H9 (cell line): Measurements from ENCODE around the gene ZMAT5. TPM values are rescaled to one million over a fixed set of nuclear protein-coding genes. Genes with fewer than 3 reads are reported as not detected.

Source experiments
- DNase-seq: peaks from one replicate; pipeline ENCODE4 v3.0.0-alpha.2; 2017
- H2AFZ ChIP-seq: one replicate; pipeline ENCODE4 v1.6.1; 2013; ENCODE audit warnings: mild to moderate bottlenecking, low read length, control low read depth, moderate library complexity
- H2AK5ac ChIP-seq: 2 replicates; pipeline ENCODE4 v1.6.1; 2013; ENCODE audit warnings: low read length, control low read depth, mixed read lengths; ENCODE audit not compliant: insufficient read length
- H2BK120ac ChIP-seq: one replicate; pipeline ENCODE4 v1.6.1; 2013; ENCODE audit warnings: low read depth, mild to moderate bottlenecking, low read length, control low read depth, inconsistent platforms; ENCODE audit not compliant: poor library complexity, severe bottlenecking
- H2BK12ac ChIP-seq: 2 replicates; pipeline ENCODE4 v1.6.1; 2013; ENCODE audit warnings: low read length, control low read depth, mixed read lengths, low read depth; ENCODE audit not compliant: insufficient read length
- H2BK15ac ChIP-seq: 2 replicates; pipeline ENCODE4 v1.6.1; 2013; ENCODE audit warnings: low read depth, low read length, control low read depth
- H2BK20ac ChIP-seq: one replicate; pipeline ENCODE4 v1.6.1; 2013; ENCODE audit warnings: low read depth, mild to moderate bottlenecking, low read length, control low read depth, inconsistent platforms; ENCODE audit not compliant: poor library complexity, severe bottlenecking
- H2BK5ac ChIP-seq: 2 replicates; pipeline ENCODE4 v1.6.1; 2013; ENCODE audit warnings: low read length, control low read depth, mixed read lengths; ENCODE audit not compliant: insufficient read length
- H3K14ac ChIP-seq: 2 replicates; pipeline ENCODE4 v1.6.1; 2013; ENCODE audit warnings: low read length, control low read depth; ENCODE audit not compliant: insufficient read depth
- H3K18ac ChIP-seq: 2 replicates; pipeline ENCODE4 v1.6.1; 2013; ENCODE audit warnings: low read depth, mild to moderate bottlenecking, mixed read lengths, low read length, control low read depth; ENCODE audit not compliant: insufficient read length
- H3K23ac ChIP-seq: 2 replicates; pipeline ENCODE4 v1.6.1; 2013; ENCODE audit warnings: low read length, control low read depth, mixed read lengths, low read depth; ENCODE audit not compliant: insufficient read length
- H3K23me2 ChIP-seq: 2 replicates; pipeline ENCODE4 v1.6.1; 2013; ENCODE audit warnings: low read depth, mild to moderate bottlenecking, mixed read lengths, low read length, control low read depth; ENCODE audit not compliant: insufficient read length, poor library complexity, severe bottlenecking
- H3K27ac ChIP-seq: 2 replicates; pipeline ENCODE4 v1.5.1; 2013; ENCODE audit warnings: low read length, control low read depth, mixed read lengths, low read depth; ENCODE audit not compliant: insufficient read length
- H3K27me3 ChIP-seq: 2 replicates; pipeline ENCODE4 v1.6.1; 2013; ENCODE audit warnings: low read length, control low read depth, inconsistent platforms; ENCODE audit not compliant: insufficient read depth
- H3K4ac ChIP-seq: 2 replicates; pipeline ENCODE4 v1.6.1; 2013; ENCODE audit warnings: low read depth, mild to moderate bottlenecking, control low read depth, inconsistent platforms, low read length, moderate library complexity
- H3K4me1 ChIP-seq: 2 replicates; pipeline ENCODE4 v1.6.1; 2013; ENCODE audit warnings: low read length, control low read depth, inconsistent platforms; ENCODE audit not compliant: insufficient read depth
- H3K4me2 ChIP-seq: 2 replicates; pipeline ENCODE4 v1.6.1; 2013; ENCODE audit warnings: low read length, control low read depth, mixed read lengths; ENCODE audit not compliant: insufficient read length, insufficient read depth
- H3K56ac ChIP-seq: 2 replicates; pipeline ENCODE4 v1.6.1; 2013; ENCODE audit warnings: low read depth, mild to moderate bottlenecking, mixed read lengths, low read length, control low read depth; ENCODE audit not compliant: insufficient read length
- H3K79me1 ChIP-seq: 2 replicates; pipeline ENCODE4 v1.6.1; 2013; ENCODE audit warnings: low read depth, mild to moderate bottlenecking, moderate library complexity, low read length, control low read depth, inconsistent platforms; ENCODE audit not compliant: insufficient read depth, poor library complexity, severe bottlenecking
- H3K79me2 ChIP-seq: 2 replicates; pipeline ENCODE4 v1.6.1; 2013; ENCODE audit warnings: low read length, control low read depth, inconsistent platforms; ENCODE audit not compliant: insufficient read depth
- H3K9ac ChIP-seq: 2 replicates; pipeline ENCODE4 v1.6.1; 2013; ENCODE audit warnings: low read length, control low read depth, mixed read lengths; ENCODE audit not compliant: insufficient read length; ENCODE audit errors: extremely low read depth
- H3K9me3 ChIP-seq: one replicate; pipeline ENCODE4 v1.6.1; 2013; ENCODE audit warnings: low read depth, low read length, inconsistent platforms; ENCODE audit not compliant: control insufficient read depth
- H3T11ph ChIP-seq: one replicate; pipeline ENCODE4 v1.6.1; 2013; ENCODE audit warnings: mild to moderate bottlenecking, low read length, control low read depth, inconsistent platforms
- H4K20me1 ChIP-seq: one replicate; pipeline ENCODE4 v1.6.1; 2013; ENCODE audit not compliant: control insufficient read depth, insufficient read length, insufficient read depth
- H4K5ac ChIP-seq: 2 replicates; pipeline ENCODE4 v1.6.1; 2013; ENCODE audit warnings: low read depth, mild to moderate bottlenecking, mixed read lengths, low read length, control low read depth; ENCODE audit not compliant: insufficient read length
- H4K8ac ChIP-seq: replicated peaks from 2 replicates; pipeline ENCODE4 v1.6.1; 2013; ENCODE audit warnings: low read length, control low read depth, mixed read lengths, low read depth; ENCODE audit not compliant: insufficient read length
- H4K91ac ChIP-seq: 2 replicates; pipeline ENCODE4 v1.6.1; 2013; ENCODE audit warnings: low read depth, mild to moderate bottlenecking, moderate library complexity, mixed read lengths, low read length, control low read depth; ENCODE audit not compliant: insufficient read length
- H3K27ac Mint-ChIP-seq, 3 experiments: 2 replicates in 2 of 3; 3 replicates in 1 of 3; pipeline ENCODE4 v1.8.0; 2020 to 2021; ENCODE audit warnings: mixed read lengths in 3 of 3, mild to moderate bottlenecking in 1 of 3, moderate library complexity in 1 of 3
- H3K27me3 Mint-ChIP-seq: 2 replicates; pipeline ENCODE4 v1.8.0; 2021; ENCODE audit warnings: low read depth, mild to moderate bottlenecking, moderate library complexity, mixed read lengths
- H3K36me3 Mint-ChIP-seq, 3 experiments: 2 replicates in 2 of 3; 3 replicates in 1 of 3; pipeline ENCODE4 v1.8.0; 2020 to 2021; ENCODE audit warnings: low read depth in 3 of 3, mixed read lengths in 3 of 3; ENCODE audit not compliant: insufficient read depth in 1 of 3
- H3K4me1 Mint-ChIP-seq, 2 experiments: 2 replicates each; pipeline ENCODE4 v1.8.0; 2020; ENCODE audit warnings: mixed read lengths in 2 of 2
- H3K4me3 Mint-ChIP-seq, 2 experiments: 2 replicates in 1 of 2; 3 replicates in 1 of 2; pipeline ENCODE4 v1.8.0; 2020 to 2021; ENCODE audit warnings: mild to moderate bottlenecking in 2 of 2, mixed read lengths in 2 of 2, moderate library complexity in 1 of 2
- H3K9me3 Mint-ChIP-seq, 2 experiments: 2 replicates in 1 of 2; 3 replicates in 1 of 2; pipeline ENCODE4 v1.8.0; 2020; ENCODE audit warnings: mild to moderate bottlenecking in 2 of 2, mixed read lengths in 2 of 2, moderate library complexity in 1 of 2
- WGBS: extraction: QIAGEN DNeasy Blood & Tissue Kit; methylation state at CpG from one replicate; pipeline ENCODE4 v1.1.7; 2013; ENCODE audit warnings: missing lambda C conversion rate, low lambda C conversion rate, mixed read lengths; ENCODE audit not compliant: insufficient read length; ENCODE audit errors: extremely low coverage; 5-methylcytosine and 5-hydroxymethylcytosine counted together
- total RNA-seq: library from RNA; stranded (reverse); gene quantifications from 2 replicates; pipeline ENCODE4 v1.2.1, GENCODE V29; 2021
- TF ChIP-seq, protein P1 (sequence below): fragments of 200-600 bp; sonication (generic); conservative IDR thresholded peaks from 3 replicates; pipeline ENCODE4 v1.8.0; 2021; ENCODE audit warnings: antibody characterized with exemption, mild to moderate bottlenecking

ZMAT5 gene
- total RNA-seq, 1 experiment from 2014 or later: 13.9 TPM

DNA sequence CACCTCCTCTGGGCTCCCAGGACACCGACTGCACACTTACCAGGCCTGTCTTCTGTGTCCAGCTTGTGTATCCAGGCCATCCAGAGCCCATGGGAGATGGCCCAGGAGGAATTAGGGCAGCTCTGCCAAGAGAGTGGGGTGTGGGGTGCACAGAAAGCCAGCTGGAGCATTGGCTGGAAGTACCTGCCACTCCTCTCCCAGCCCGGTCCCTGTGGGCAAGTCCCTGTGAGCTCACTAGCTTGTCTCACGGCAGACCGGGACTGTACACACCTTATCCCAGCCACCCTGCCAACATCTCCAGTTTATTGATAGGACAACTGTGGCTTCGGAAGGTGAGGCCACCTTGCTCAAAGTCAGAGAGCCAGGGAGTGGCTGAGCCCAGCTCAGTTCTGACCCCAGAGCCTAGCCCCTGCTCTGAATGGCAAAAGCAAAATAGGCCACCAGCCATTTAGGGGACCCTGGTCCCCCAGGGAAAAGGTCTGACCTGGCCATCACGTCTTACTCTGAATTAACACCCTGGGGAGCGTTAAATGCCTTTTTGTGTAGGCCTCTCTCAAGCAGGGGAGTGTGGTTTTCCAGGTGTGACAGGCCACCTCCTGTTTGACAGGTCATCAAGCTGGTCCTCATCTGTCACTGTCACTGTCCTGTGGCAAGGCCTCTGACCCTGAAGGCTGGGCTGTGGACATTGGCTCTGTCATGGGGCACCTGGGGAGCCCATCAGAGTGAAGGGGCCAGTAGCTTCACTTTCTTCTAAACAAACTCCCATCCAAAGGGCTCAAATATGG is 15.4 kb upstream of the ZMAT5 start:
- Histone ChIP-seq H2BK15ac (no peak overlapping the region), H2AK5ac (no peak overlapping the region), H3K9ac (no peak overlapping the region), H3K4me1 (no peaks in the 10 kb centered on the region), H4K5ac (no peak overlapping the region), H3K9me3 (no peaks in the 10 kb centered on the region), H2BK5ac (no peak overlapping the region), H3K79me2 (no peaks in the 10 kb centered on the region), H2BK20ac (no peak overlapping the region), H3K4me2 (no peak overlapping the region), H3K27me3 (no peaks in the 10 kb centered on the region), H3K4ac (no peak overlapping the region), H2BK12ac (no peak overlapping the region), H3K27ac (no peak overlapping the region), H3K79me1 (no peaks in the 10 kb centered on the region), H4K91ac (no peak overlapping the region), H2AFZ (no peak overlapping the region), H3K56ac (no peak overlapping the region), H3T11ph (no peak overlapping the region), H3K18ac (no peak overlapping the region), H4K20me1 (no peaks in the 10 kb centered on the region), H2BK120ac (no peak overlapping the region), H3K14ac (no peak overlapping the region), H4K8ac (no peak overlapping the region), H3K23me2 (no peaks in the 10 kb centered on the region), H3K23ac (no peak overlapping the region)
- DNase-seq: no peak
- no CpG with 5 or more reads among the region's 7 CpGs for WGBS
- no peak overlapping the region for H3K4me3 Mint-ChIP-seq
- H3K9me3 Mint-ChIP-seq: no peaks in the 10 kb centered on the region
- peaks cover 18 to 33% of the 10 kb centered on the region in 2 experiments for H3K4me1 Mint-ChIP-seq
- no peaks in the 10 kb centered on the region; the same call in 1 of the 2 replicates for H3K27me3 Mint-ChIP-seq
- no peak overlapping the region; a peak in 2 of 7 replicates for H3K27ac Mint-ChIP-seq
- TF ChIP-seq, protein P1, sequence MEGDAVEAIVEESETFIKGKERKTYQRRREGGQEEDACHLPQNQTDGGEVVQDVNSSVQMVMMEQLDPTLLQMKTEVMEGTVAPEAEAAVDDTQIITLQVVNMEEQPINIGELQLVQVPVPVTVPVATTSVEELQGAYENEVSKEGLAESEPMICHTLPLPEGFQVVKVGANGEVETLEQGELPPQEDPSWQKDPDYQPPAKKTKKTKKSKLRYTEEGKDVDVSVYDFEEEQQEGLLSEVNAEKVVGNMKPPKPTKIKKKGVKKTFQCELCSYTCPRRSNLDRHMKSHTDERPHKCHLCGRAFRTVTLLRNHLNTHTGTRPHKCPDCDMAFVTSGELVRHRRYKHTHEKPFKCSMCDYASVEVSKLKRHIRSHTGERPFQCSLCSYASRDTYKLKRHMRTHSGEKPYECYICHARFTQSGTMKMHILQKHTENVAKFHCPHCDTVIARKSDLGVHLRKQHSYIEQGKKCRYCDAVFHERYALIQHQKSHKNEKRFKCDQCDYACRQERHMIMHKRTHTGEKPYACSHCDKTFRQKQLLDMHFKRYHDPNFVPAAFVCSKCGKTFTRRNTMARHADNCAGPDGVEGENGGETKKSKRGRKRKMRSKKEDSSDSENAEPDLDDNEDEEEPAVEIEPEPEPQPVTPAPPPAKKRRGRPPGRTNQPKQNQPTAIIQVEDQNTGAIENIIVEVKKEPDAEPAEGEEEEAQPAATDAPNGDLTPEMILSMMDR: no peak
- H3K36me3 Mint-ChIP-seq: 0 out of 7 replicates have a peak, but pooled peaks cover 0 to 1% (median 0%) of the 10 kb centered on the region in 3 experiments
